ENCODE measurements around the gene SRL.

The SRL gene

DNA sequence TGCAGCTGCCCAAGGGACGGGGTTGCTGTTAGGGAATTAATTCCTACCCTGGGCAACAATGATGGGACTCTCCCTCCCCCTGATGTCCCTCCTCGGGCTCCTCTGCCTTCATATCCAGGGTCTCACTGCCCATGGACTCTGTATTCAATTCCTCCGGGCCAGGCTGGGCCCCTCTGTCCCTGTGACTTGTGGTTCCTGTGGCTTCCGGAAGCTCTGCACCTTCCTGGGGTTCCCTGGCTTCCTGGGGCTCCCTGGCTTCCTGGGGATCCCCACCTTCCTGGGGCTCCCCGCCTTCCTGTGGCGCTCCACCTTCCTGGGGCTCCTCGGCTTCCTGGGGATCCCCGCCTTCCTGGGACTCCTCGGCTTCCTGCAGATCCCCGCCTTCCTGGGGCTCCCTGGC lies 35.2 kb downstream of the SRL start:
- no peak for TF ChIP-seq GATA3 (IDR thresholded peaks at IDR 0.05; ENCODE audit: low read depth, low read length)
- TF ChIP-seq GATA2 (IDR thresholded peaks at IDR 0.05; ENCODE audit: low read depth, low read length): no peak

DNA sequence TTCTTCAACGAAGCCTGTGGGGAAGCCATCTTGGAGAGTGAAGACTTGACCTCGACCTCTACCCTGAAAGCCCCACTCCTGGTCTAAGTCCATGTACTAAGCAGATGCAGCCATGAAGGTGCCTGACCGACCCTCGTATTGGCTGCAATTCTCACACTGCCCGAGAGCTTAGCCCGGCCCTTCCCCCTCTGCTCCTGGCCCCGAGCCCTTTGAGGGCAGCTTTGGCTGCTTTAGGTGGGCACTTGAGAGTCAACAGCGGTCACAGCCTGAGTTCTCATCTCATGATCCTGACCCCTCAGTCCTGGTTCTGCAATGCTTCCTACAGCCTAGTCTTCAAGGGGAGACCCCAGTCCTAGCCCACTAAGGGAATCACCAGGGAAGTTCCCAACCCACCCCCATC lies 35.9 kb downstream of the SRL start:
- TF ChIP-seq GATA2 (IDR thresholded peaks at IDR 0.05; ENCODE audit: low read depth, low read length) (no peak), GATA3 (IDR thresholded peaks at IDR 0.05; ENCODE audit: low read depth, low read length) (no peak)

DNA sequence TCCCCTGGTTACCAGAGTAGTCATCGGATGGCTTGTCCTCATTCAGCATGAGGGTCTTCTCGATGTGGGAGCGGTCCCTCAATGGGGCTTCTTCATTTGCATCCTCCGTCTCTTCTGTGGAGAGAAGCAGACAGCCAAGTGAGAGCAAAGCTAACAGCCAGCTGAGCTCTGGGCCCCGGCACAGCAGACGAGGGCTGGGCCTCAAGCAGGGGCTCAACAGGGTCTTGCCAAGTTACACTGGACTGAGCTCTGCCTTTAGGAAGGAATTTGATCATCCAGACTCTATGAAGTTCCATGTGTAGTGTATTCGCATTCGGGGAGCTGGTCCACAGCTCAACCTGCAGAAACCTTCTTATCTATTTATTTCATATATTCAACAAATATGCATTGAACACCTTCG lies 37.4 kb downstream of the SRL start:
- TF ChIP-seq GATA3 (IDR thresholded peaks at IDR 0.05; ENCODE audit: low read depth, low read length) (no peak), GATA2 (IDR thresholded peaks at IDR 0.05; ENCODE audit: low read depth, low read length) (no peak)

DNA sequence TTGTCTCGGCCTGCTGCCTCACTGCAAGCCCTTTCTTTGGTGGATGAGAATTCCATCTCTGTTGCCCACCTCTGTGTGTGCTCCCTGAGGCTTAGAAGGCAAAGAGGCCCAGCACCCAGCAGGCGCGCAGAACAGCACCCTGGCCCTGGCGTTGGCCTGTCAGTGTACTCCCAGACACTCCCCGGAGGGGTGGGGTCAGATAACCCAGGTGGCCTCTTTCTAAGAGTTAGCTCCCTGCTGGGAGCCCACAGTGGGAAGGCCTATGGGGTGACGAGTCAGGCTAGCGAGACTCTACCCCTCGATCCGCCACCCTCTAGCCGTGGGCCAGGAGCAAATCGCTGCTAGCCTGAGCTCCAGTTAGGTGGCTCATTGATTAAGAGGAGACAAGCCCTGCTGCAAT lies 38.1 kb downstream of the SRL start:
- TF ChIP-seq GATA2 (IDR thresholded peaks at IDR 0.05; ENCODE audit: low read depth, low read length): no peak
- TF ChIP-seq GATA3 (IDR thresholded peaks at IDR 0.05; ENCODE audit: low read depth, low read length): no peak

DNA sequence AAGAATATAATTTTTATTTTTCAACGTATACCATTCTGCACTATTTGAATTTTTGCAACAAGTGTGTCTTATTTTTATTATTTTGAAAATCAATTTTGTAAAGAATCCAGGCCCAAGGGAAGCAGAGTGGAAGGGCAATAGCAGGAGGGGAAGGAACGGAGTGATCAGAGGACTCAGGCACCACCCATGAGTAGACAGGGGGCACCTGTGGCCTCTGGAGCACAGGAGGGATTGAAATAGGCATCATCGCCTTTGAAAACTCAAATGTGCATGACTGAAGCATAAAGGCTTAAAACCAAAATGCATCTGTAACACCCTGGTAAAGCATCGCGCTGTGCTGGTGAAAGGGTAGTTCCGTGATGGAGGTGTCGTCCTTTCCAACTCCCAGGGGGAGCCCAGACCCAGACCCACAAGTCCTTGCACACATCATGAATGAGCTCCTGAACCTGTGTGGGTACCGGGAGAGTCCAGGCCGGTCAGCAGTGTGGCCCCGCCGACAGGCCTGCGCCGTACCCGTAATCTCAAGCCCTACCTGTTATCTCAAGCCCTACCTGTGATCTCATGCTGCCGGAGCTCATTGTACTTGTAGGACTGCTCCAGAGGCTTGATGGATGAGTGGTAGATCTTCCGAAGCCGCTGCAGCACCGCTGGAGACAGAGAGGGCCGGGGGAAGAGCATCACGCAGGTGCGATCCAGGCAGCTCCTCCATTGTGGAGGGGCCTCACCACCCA lies 39.1 kb downstream of the SRL start:
- TF ChIP-seq GATA2 (IDR thresholded peaks at IDR 0.05; ENCODE audit: low read depth, low read length) (no peak), GATA3 (IDR thresholded peaks at IDR 0.05; ENCODE audit: low read depth, low read length) (no peak)

DNA sequence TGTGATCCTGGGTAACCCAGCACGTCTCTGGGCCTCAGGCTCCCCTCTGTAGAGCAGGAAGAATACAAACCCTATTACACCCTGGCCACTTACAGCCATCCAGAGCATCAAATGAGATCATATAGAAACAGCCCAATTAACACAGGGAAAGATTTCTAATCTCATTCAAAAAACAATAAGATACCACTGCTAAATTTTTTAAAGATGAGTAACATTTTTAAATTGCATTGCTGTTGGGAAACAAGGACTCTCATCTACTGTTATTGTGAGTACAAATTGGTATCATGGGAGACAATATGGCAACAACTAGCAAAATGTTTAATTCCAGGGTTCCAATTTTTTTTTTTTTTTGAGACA lies 41.1 kb downstream of the SRL start:
- TF ChIP-seq GATA2 (IDR thresholded peaks at IDR 0.05; ENCODE audit: low read depth, low read length): no peak

DNA sequence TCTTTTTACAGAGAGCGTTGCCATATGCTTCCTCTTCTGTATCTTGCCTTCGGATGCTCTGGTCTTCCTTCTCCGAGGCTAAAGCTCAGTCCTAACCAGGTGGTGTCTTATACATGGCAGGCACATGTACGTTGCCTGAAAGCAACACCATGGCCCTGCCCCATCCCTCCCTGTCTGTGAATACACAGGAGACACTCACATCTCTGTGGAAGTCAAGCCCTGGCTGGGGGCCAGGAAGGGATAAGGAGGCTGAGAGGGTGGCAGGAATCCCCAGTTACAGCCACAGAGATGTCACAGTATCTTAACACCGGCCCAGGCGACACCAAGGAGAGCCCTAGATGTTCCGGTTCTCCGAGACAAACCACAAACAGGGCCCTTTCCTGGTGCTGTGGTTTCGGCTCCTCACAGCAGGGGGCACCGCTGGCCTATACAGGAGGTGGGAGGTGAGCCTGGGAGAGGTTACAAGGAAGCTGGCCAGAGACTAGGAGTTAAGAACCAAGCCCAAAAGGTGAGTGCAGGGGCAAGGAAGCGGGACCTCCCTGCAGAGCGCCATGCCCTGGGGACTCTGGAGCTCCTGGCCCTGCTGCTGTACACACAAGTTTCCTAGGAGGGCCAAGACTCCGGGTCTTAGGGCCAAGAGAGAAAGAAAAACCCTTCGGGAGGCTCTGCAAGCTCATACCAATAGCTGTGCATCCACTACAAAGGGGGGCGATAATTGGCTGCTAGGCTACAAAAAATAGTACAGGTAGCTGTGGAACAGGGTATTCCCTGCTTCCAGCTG lies 41.7 kb downstream of the SRL start:
- TF ChIP-seq GATA3 (IDR thresholded peaks at IDR 0.05; ENCODE audit: low read depth, low read length): no peak

DNA sequence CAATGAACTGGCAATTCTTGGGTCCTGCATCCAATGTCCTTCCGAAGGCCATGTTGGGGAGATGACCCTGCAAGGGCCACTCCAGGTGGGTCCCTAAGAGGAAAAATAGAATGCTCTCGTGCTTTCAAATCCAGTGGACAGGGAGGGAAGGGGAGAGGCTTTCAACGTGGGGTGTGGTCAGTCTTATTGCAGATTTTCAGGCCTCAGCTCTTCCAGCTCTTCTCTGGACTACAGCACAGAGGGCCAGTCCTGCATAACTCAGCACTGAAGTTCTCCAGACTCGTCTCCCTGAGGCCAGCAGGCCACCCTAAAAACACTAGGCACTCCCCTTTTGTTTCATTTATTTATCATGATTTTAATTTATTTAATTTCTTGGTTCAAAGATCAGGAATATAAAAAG lies 43.1 kb downstream of the SRL start:
- TF ChIP-seq GATA2 (IDR thresholded peaks at IDR 0.05; ENCODE audit: low read depth, low read length) (no peak), GATA3 (IDR thresholded peaks at IDR 0.05; ENCODE audit: low read depth, low read length) (no peak)

DNA sequence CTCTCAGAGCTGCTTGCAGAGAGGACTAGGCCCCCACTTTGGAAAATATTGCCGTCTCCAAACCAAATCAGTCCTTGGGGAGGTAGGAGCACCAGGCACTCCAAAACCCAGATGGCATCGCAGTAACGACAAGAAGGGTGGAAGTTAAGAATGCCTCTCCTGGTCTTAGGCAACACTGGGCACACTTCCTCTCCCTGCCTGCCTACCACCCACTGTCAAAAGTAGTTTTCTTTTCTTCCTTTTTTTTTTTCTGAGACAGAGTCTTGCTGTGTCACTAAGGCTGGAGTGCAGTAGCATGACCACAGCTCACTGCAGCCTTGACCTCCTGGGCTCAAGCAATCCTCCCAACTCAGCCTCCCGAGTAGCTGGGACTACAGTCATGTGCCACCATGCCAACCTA lies 47.2 kb downstream of the SRL start:
- no peak for TF ChIP-seq GATA3 (IDR thresholded peaks at IDR 0.05; ENCODE audit: low read depth, low read length)

DNA sequence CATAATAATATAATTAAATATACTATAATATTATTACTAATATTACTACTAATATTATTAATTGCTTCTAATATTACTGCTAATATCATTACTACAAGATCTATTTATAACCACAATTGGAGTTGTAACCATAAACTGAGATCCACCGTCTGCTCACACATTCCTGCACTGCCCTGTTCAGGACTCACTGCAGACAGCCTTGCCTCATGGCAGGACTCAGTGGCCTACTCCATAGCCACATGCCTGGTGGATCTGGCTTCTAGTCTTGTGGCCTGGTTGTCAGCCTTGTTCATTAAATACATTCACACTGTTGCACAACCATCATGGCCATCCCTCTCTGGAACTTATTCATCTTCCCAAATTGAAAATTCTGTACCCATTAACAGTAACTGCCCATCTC lies 48.0 kb downstream of the SRL start:
- TF ChIP-seq GATA3 (IDR thresholded peaks at IDR 0.05; ENCODE audit: low read depth, low read length) (no peak), GATA2 (IDR thresholded peaks at IDR 0.05; ENCODE audit: low read depth, low read length) (no peak)

DNA sequence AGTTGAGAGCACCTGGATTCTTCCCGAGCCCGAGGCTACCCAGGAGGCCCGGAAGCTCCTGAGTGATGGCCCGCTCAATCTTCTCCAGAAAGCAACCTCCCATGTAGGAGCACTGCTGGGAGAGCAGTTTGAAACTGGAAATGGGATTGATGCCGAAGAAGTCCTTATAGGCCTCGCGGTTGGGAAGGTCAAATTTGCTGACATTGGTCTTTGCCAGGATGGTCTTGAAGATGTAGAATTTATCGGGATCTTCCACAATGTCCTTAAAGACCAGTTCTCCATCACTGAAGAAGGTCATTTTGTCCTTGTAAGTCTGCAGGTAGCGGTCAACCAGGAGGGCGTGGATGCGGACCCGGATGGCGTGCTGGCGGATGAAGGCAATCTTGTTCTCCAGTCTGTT lies 49.7 kb downstream of the SRL start:
- no peak for TF ChIP-seq GATA3 (IDR thresholded peaks at IDR 0.05; ENCODE audit: low read depth, low read length)

DNA sequence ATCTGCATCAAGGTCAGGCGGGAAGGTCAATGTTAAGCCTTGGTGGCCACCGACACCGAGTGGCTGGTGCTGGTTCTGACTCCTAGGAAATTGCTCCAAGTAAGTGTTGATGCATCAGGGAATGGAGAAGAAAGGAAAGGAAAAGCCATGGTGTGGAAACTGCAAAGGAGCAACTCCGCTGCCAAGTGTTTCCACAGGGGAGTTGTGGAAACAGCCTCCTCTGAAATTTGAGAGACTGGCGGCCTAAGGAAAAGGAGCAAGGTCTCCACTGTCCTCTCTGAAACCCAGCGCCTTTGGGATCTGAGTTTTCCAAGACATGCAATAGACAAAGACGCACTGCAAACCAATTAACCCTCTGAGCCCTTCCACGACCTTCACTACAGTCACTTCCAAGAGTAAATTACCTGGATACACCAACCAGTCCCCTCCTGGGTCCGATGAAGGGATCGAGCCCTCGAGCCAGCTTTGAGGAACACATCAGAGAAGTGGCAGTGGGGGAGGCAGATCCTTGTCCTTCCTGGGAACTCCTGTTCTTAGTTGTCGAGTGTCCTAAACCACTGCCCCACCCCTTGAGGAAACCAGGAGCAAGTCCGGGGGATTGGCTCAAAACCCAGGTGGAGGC lies 51.1 kb downstream of the SRL start:
- no peak for TF ChIP-seq GATA2 (IDR thresholded peaks at IDR 0.05; ENCODE audit: low read depth, low read length)
- TF ChIP-seq GATA3 (IDR thresholded peaks at IDR 0.05; ENCODE audit: low read depth, low read length): no peak

DNA sequence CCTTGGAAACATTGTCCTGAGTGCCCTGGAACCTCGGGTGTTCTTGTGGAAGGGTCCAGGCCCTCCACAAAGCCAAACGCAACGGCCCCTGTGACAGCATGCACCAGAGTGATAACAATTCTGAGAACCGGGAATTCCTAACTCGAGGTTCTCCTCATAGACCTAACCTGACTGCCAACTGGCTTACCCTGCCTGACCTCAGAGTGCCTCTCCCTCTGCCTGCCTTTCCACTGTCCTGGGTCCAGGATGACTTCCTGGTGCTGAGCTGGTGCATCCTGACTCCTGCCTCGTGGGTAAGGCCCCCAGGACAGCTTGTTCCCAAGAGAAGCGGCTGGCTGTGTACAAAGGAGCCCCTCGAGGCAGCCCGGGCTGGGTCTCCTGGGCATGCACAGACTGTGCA lies 51.8 kb downstream of the SRL start:
- TF ChIP-seq GATA2 (IDR thresholded peaks at IDR 0.05; ENCODE audit: low read depth, low read length) (no peak), GATA3 (IDR thresholded peaks at IDR 0.05; ENCODE audit: low read depth, low read length) (no peak)

DNA sequence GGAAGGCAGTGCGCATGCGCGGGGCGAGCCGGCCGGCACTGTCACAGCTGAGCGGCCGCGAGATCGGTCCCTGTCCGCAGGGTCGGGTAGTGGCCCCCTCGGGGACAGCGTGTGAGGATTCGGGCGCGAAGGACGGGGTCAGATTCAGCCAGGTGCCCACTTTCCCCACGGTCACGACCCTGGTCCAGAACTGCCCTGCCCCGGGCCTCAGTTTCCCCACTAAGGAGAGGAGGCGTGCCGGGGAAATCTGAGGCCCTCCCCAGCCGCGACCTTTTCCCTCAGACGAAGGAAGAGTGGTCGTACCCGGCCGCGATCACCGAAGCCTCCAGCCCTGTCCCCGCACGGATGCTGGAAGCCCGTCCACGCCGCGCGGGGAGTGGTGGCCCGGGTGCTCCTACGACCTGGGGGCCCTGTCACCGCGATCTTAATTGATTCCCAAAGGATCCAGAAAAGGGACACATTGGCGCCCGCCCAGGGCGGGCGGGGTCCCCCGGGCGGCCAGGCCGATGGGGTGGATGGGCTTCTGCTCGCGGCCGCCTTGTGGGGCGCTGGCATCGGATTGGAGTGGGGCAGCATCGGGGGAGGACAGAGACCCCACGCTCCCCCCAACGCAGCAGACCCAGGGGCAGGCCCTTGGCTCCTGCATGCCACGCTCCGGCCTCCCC lies 57.7 kb downstream of the SRL start:
- TF ChIP-seq GATA2 (IDR thresholded peaks at IDR 0.05; ENCODE audit: low read depth, low read length) (no peak), GATA3 (IDR thresholded peaks at IDR 0.05; ENCODE audit: low read depth, low read length) (no peak)

Data from SH-SY5Y (cell line).